HEK293 (cell line): Measurements from ENCODE around the gene NCKAP5.

Experiments used
- CTCF ChIA-PET: fragments of 350-600 bp; formaldehyde crosslinking; extraction: SDS; loops from one replicate; lab custom pipeline; 2021; ENCODE audit warnings: antibody characterized with exemption; lab: Yijun Ruan, JAX
- POLR2A ChIA-PET: fragments of 300-600 bp; formaldehyde crosslinking; extraction: SDS; loops from one replicate; lab custom pipeline; 2020; ENCODE audit warnings: antibody characterized with exemption, inconsistent platforms; lab: Yijun Ruan, JAX
- H3K27ac ChIP-seq: fragments of 200-500 bp; sonication (Bioruptor generic); 2 replicates; pipeline ENCODE4 v1.5.1; 2014; ENCODE audit warnings: low read depth, low read length, control low read depth, inconsistent platforms; ENCODE audit errors: extremely low read depth
- H3K36me3 ChIP-seq, 2 experiments: fragments of 200-500 bp in 1 of 2; sonication (Bioruptor generic) in 1 of 2; 1 replicate in 1 of 2; 2 replicates in 1 of 2; pipeline ENCODE4 v1.5.1; 2014 to 2017; ENCODE audit warnings: inconsistent platforms in 2 of 2, low read length in 2 of 2; ENCODE audit not compliant: control insufficient read depth in 2 of 2, insufficient read depth in 1 of 2
- H3K4me1 ChIP-seq: fragments of 200-500 bp; sonication (Bioruptor generic); 2 replicates; pipeline ENCODE4 v1.5.1; 2014; ENCODE audit warnings: mild to moderate bottlenecking, low read length, inconsistent platforms; ENCODE audit not compliant: control insufficient read depth, insufficient read depth
- H3K4me3 ChIP-seq: 2 replicates; pipeline ENCODE4 v1.5.1; 2011; ENCODE audit warnings: low read depth, mild to moderate bottlenecking, control low read depth, low read length, moderate library complexity
- H3K9me3 ChIP-seq: fragments of 200-500 bp; sonication (Bioruptor generic); 2 replicates; pipeline ENCODE4 v1.5.1; 2014; ENCODE audit warnings: low read depth, low read length, inconsistent platforms; ENCODE audit not compliant: control insufficient read depth, insufficient read depth
- BCL6B ChIP-seq: fragments of 450-650 bp; formaldehyde crosslinking; IDR thresholded peaks from 2 replicates; pipeline ENCODE4 v1.5.1; 2017; ENCODE audit warnings: missing biosample characterization, missing genetic modification characterization
- EGR2 ChIP-seq: fragments of 450-650 bp; formaldehyde crosslinking; IDR thresholded peaks from 2 replicates; pipeline ENCODE4 v1.5.1; 2016; ENCODE audit warnings: low read depth, missing biosample characterization, missing genetic modification characterization
- GLIS1 ChIP-seq: fragments of 450-650 bp; formaldehyde crosslinking; IDR thresholded peaks from 2 replicates; pipeline ENCODE4 v1.5.1; 2016; ENCODE audit warnings: missing biosample characterization, missing genetic modification characterization
- KLF16 ChIP-seq: fragments of 450-650 bp; formaldehyde crosslinking; IDR thresholded peaks from 2 replicates; pipeline ENCODE4 v1.5.1; 2017; ENCODE audit warnings: missing biosample characterization, missing genetic modification characterization
- SP3 ChIP-seq: fragments of 450-650 bp; formaldehyde crosslinking; IDR thresholded peaks from 2 replicates; pipeline ENCODE4 v1.5.1; 2016; ENCODE audit warnings: missing biosample characterization, missing genetic modification characterization
- ZBTB48 ChIP-seq: fragments of 450-650 bp; formaldehyde crosslinking; IDR thresholded peaks from 2 replicates; pipeline ENCODE4 v1.5.1; 2016; ENCODE audit warnings: missing biosample characterization, missing genetic modification characterization
- ZNF114 ChIP-seq: fragments of 450-650 bp; formaldehyde crosslinking; IDR thresholded peaks from 2 replicates; pipeline ENCODE4 v1.5.0; 2017; ENCODE audit warnings: missing biosample characterization, missing genetic modification characterization
- ZNF18 ChIP-seq: fragments of 450-650 bp; formaldehyde crosslinking; IDR thresholded peaks from 2 replicates; pipeline ENCODE4 v1.5.1; 2016; ENCODE audit warnings: missing biosample characterization, missing genetic modification characterization
- ZNF239 ChIP-seq: fragments of 450-650 bp; formaldehyde crosslinking; IDR thresholded peaks from 2 replicates; pipeline ENCODE4 v1.5.1; 2016; ENCODE audit warnings: missing biosample characterization, missing genetic modification characterization
- ZNF248 ChIP-seq: fragments of 450-650 bp; formaldehyde crosslinking; IDR thresholded peaks from 2 replicates; pipeline ENCODE4 v1.5.1; 2017; ENCODE audit warnings: missing biosample characterization, missing genetic modification characterization
- ZNF266 ChIP-seq: fragments of 450-650 bp; formaldehyde crosslinking; IDR thresholded peaks from 2 replicates; pipeline ENCODE4 v1.5.1; 2016; ENCODE audit warnings: missing biosample characterization, missing genetic modification characterization, low read depth
- ZNF335 ChIP-seq: fragments of 450-650 bp; formaldehyde crosslinking; conservative IDR thresholded peaks from 2 replicates; pipeline ENCODE4 v1.5.1; 2016; ENCODE audit warnings: missing biosample characterization, missing genetic modification characterization
- ZNF341 ChIP-seq: fragments of 450-650 bp; formaldehyde crosslinking; IDR thresholded peaks from 2 replicates; pipeline ENCODE4; 2016; ENCODE audit warnings: low read depth, missing biosample characterization, missing genetic modification characterization
- ZNF350 ChIP-seq: fragments of 450-650 bp; formaldehyde crosslinking; IDR thresholded peaks from 2 replicates; pipeline ENCODE4 v1.5.0; 2017; ENCODE audit warnings: missing biosample characterization, mild to moderate bottlenecking, missing genetic modification characterization
- ZNF544 ChIP-seq: fragments of 450-650 bp; formaldehyde crosslinking; IDR thresholded peaks from 2 replicates; pipeline ENCODE4 v1.5.0; 2017; ENCODE audit warnings: missing biosample characterization, missing genetic modification characterization
- ZNF596 ChIP-seq: fragments of 450-650 bp; IDR thresholded peaks from 2 replicates; pipeline ENCODE4 v1.5.0; 2018; ENCODE audit warnings: missing biosample characterization, mild to moderate bottlenecking, missing genetic modification characterization, moderate library complexity
- ZNF600 ChIP-seq: fragments of 450-650 bp; formaldehyde crosslinking; IDR thresholded peaks from 2 replicates; pipeline ENCODE4 v1.5.1; 2016; ENCODE audit warnings: missing biosample characterization, missing genetic modification characterization
- ZNF707 ChIP-seq: fragments of 450-650 bp; formaldehyde crosslinking; IDR thresholded peaks from 2 replicates; pipeline ENCODE4 v1.5.1; 2016; ENCODE audit warnings: missing biosample characterization, missing genetic modification characterization
- TF ChIP-seq, protein P1 (sequence below): fragments of 450-650 bp; formaldehyde crosslinking; conservative IDR thresholded peaks from 2 replicates; pipeline ENCODE4 v1.5.1; 2016; ENCODE audit warnings: low read depth, missing biosample characterization, missing genetic modification characterization
- TF ChIP-seq, protein P2 (sequence below): fragments of 450-650 bp; formaldehyde crosslinking; IDR thresholded peaks from 2 replicates; pipeline ENCODE4 v1.5.1; 2016; ENCODE audit warnings: missing biosample characterization, missing genetic modification characterization
- TF ChIP-seq, protein P3 (sequence below): fragments of 450-650 bp; formaldehyde crosslinking; IDR thresholded peaks from 2 replicates; pipeline ENCODE4 v1.5.1; 2016; ENCODE audit warnings: missing biosample characterization, missing genetic modification characterization

NCKAP5 gene

GRCh38 chr2:133092571-133092970 lies 475.7 kb downstream of the NCKAP5 start:
- H3K27ac ChIP-seq, result no peak overlapping the region
- POLR2A ChIA-PET, result no interaction called here
- H3K4me1 ChIP-seq, result no peaks in the 10 kb centered on the region
- CTCF ChIA-PET, result no interaction called here
- no peaks in the 10 kb centered on the region for H3K9me3 ChIP-seq
- no peak for TF ChIP-seq ZNF114
- TF ChIP-seq, protein P1, sequence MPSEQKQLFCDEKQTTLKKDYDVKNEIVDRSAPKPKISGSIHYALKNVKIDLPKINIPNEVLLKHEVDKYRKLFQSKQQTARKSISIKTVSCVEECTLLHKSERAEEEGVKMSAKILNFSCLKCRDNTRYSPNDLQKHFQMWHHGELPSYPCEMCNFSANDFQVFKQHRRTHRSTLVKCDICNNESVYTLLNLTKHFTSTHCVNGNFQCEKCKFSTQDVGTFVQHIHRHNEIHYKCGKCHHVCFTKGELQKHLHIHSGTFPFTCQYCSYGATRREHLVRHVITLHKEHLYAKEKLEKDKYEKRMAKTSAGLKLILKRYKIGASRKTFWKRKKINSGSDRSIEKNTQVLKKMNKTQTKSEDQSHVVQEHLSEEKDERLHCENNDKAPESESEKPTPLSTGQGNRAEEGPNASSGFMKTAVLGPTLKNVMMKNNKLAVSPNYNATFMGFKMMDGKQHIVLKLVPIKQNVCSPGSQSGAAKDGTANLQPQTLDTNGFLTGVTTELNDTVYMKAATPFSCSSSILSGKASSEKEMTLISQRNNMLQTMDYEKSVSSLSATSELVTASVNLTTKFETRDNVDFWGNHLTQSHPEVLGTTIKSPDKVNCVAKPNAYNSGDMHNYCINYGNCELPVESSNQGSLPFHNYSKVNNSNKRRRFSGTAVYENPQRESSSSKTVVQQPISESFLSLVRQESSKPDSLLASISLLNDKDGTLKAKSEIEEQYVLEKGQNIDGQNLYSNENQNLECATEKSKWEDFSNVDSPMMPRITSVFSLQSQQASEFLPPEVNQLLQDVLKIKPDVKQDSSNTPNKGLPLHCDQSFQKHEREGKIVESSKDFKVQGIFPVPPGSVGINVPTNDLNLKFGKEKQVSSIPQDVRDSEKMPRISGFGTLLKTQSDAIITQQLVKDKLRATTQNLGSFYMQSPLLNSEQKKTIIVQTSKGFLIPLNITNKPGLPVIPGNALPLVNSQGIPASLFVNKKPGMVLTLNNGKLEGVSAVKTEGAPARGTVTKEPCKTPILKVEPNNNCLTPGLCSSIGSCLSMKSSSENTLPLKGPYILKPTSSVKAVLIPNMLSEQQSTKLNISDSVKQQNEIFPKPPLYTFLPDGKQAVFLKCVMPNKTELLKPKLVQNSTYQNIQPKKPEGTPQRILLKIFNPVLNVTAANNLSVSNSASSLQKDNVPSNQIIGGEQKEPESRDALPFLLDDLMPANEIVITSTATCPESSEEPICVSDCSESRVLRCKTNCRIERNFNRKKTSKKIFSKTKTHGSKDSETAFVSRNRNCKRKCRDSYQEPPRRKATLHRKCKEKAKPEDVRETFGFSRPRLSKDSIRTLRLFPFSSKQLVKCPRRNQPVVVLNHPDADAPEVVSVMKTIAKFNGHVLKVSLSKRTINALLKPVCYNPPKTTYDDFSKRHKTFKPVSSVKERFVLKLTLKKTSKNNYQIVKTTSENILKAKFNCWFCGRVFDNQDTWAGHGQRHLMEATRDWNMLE (tag by site-specific recombination), result no peak
- no peak overlapping the region for H3K4me3 ChIP-seq
- no peaks in the 10 kb centered on the region for H3K36me3 ChIP-seq

- POLR2A ChIA-PET, result no interaction called here
These were observed 477.9 kb downstream of the NCKAP5 start for GRCh38 chr2:133090358-133090757.

More at GRCh38 chr2:133090358-133090757, 477.9 kb downstream of the NCKAP5 start:
- Histone ChIP-seq H3K36me3 (no peaks in the 10 kb centered on the region), H3K4me1 (no peaks in the 10 kb centered on the region), H3K27ac (no peak overlapping the region), H3K9me3 (no peaks in the 10 kb centered on the region), H3K4me3 (no peak overlapping the region)
- TF ChIP-seq SP3 (tag by site-specific recombination), result no peak
- TF ChIP-seq ZNF707, result no peak
- TF ChIP-seq GLIS1 (tag by site-specific recombination), result no peak
- TF ChIP-seq ZNF596 (tag by site-specific recombination), result no peak
- TF ChIP-seq ZNF544 (tag by site-specific recombination), result no peak
- no peak for TF ChIP-seq KLF16
- no peak for TF ChIP-seq EGR2
- TF ChIP-seq ZNF248, result no peak
- TF ChIP-seq ZNF335 (tag by site-specific recombination), result no peak
- no peak for TF ChIP-seq ZNF18 (tag by site-specific recombination)
- no peak for TF ChIP-seq BCL6B (tag by site-specific recombination)
- TF ChIP-seq, protein P2, sequence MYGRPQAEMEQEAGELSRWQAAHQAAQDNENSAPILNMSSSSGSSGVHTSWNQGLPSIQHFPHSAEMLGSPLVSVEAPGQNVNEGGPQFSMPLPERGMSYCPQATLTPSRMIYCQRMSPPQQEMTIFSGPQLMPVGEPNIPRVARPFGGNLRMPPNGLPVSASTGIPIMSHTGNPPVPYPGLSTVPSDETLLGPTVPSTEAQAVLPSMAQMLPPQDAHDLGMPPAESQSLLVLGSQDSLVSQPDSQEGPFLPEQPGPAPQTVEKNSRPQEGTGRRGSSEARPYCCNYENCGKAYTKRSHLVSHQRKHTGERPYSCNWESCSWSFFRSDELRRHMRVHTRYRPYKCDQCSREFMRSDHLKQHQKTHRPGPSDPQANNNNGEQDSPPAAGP (tag by site-specific recombination), result no peak
- TF ChIP-seq ZNF239 (tag by site-specific recombination), result no peak
- TF ChIP-seq ZNF341 (tag by site-specific recombination), result no peak
- TF ChIP-seq ZNF600 (tag by site-specific recombination), result no peak
- TF ChIP-seq ZBTB48 (tag by site-specific recombination), result no peak
- no peak for TF ChIP-seq ZNF350
- no peak for TF ChIP-seq ZNF266 (tag by site-specific recombination)
- TF ChIP-seq, protein P3, sequence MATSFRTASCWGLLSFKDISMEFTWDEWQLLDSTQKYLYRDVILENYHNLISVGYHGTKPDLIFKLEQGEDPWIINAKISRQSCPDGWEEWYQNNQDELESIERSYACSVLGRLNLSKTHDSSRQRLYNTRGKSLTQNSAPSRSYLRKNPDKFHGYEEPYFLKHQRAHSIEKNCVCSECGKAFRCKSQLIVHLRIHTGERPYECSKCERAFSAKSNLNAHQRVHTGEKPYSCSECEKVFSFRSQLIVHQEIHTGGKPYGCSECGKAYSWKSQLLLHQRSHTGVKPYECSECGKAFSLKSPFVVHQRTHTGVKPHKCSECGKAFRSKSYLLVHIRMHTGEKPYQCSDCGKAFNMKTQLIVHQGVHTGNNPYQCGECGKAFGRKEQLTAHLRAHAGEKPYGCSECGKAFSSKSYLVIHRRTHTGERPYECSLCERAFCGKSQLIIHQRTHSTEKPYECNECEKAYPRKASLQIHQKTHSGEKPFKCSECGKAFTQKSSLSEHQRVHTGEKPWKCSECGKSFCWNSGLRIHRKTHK, result no peak
- CTCF ChIA-PET, result interaction anchor here (0.6 kb wide), 2 partner anchors 13 to 72 kb away, joined by 3 read pairs; no protein-coding TSS in a partner anchor
